ENCODE data around the gene TNS1. TPM values are rescaled to one million over a fixed set of nuclear protein-coding genes. Genes with fewer than 3 reads are reported as not detected.

TNS1 gene
- total and polyA plus RNA-seq, 10 of the 15 experiments (the other 5 are each of a cell fraction or from before 2014, with no cell fraction given), result 0.05 to 0.44 TPM; not detected in 8

GRCh38 chr2:217937446-217937845, 65.3 kb downstream of the TNS1 start:
- Histone ChIP-seq H3K4me1 (ENCODE audit: control insufficient read depth, insufficient read depth, low read length) (no peaks in the 10 kb centered on the region), H3K4me2 (ENCODE audit: control insufficient read depth, insufficient read depth) (no peak overlapping the region), H3K9ac (ENCODE audit: control insufficient read depth, insufficient read depth, low read length) (no peak overlapping the region), H3K36me3 (ENCODE audit: control insufficient read depth in 2 of 2, insufficient read depth in 2 of 2, low read length in 1 of 2) (no peaks in the 10 kb centered on the region), H4K20me1 (ENCODE audit: control insufficient read depth, insufficient read depth) (no peaks in the 10 kb centered on the region), H3K27me3 (replicated peaks in 1 of 2; ENCODE audit: control insufficient read depth in 2 of 2, insufficient read depth in 2 of 2, low read length in 1 of 2) (peaks cover 0 to 2% of the 10 kb centered on the region in 2 experiments; a peak in 1 of 4 replicates), H2AFZ (ENCODE audit: control insufficient read depth, low read depth, low read length) (no peak overlapping the region), H3K9me3 (replicated peaks; ENCODE audit: control insufficient read depth, insufficient read depth, low read length) (no peaks in the 10 kb centered on the region), H3K4me3 (no peak overlapping the region), H3K27ac (ENCODE audit: control insufficient read depth, insufficient read depth) (no peak overlapping the region), H3K79me2 (ENCODE audit: control insufficient read depth, insufficient read depth, low read length) (no peaks in the 10 kb centered on the region)
- ChIA-PET SMC1A (ENCODE audit: uncharacterized antibody, unreplicated experiment) (no interaction called here), RAD21 (ENCODE audit: unreplicated experiment) (no interaction called here), CTCF (no interaction called here), POLR2A (no interaction called here)
- ATAC-seq (no peak), FAIRE-seq (no peak), DNase-seq (ENCODE audit: low read depth, low spot score) (no peak)
- in situ Hi-C loops (cut with MboI), result no loop called here
- BruUV-seq (replicated peaks), result no TSS peak
- WGBS (ENCODE audit: insufficient coverage, insufficient replicate concordance, low lambda C conversion rate, missing lambda C conversion rate), result 11% methylated on average over 8 of the region's 8 CpGs
- intact Hi-C loops (cut with micrococcal nuclease; ENCODE audit: unreplicated experiment), result no loop called here
- TF ChIP-seq USF2 (IDR thresholded peaks at IDR 0.05; ENCODE audit: borderline replicate concordance, low read depth, low read length) (no peak), YY1 (IDR thresholded peaks at IDR 0.05; ENCODE audit: low read depth, low read length) (no peak), SMAD1 (IDR thresholded peaks at IDR 0.05; ENCODE audit: low read depth, partially characterized antibody) (no peak), FOS (IDR thresholded peaks at IDR 0.05; ENCODE audit: borderline replicate concordance, extremely low read depth, insufficient read length) (no peak), ZZZ3 (IDR thresholded peaks at IDR 0.05; ENCODE audit: control insufficient read depth, insufficient read length, low read depth) (no peak), SIX5 (IDR thresholded peaks at IDR 0.05; ENCODE audit: low read depth, low read length, severe bottlenecking) (no peak), RAD51 (IDR thresholded peaks at IDR 0.05) (no peak), CTCF (IDR thresholded peaks at IDR 0.05 in 2 of 3, conservative IDR thresholded peaks at IDR 0.05 in 1 of 3; ENCODE audit: control insufficient read depth in 2 of 3, extremely low read depth in 1 of 3, insufficient read depth in 1 of 3, low read depth in 3 of 3, low read length in 3 of 3) (no peak), EP300 (IDR thresholded peaks at IDR 0.05; ENCODE audit: borderline replicate concordance in 1 of 2, control insufficient read depth in 1 of 2, low read depth in 2 of 2, low read length in 2 of 2) (no peak), NBN (IDR thresholded peaks at IDR 0.05) (no peak), MYC (IDR thresholded peaks at IDR 0.05; ENCODE audit: insufficient read depth, insufficient read length, insufficient replicate concordance, low read length, severe bottlenecking) (no peak), CHD4 (IDR thresholded peaks at IDR 0.05) (no peak), SP1 (IDR thresholded peaks at IDR 0.05; ENCODE audit: low read depth, low read length) (no peak), NKRF (conservative IDR thresholded peaks at IDR 0.05) (no peak), ZNF687 (IDR thresholded peaks at IDR 0.05) (no peak), RCOR1 (conservative IDR thresholded peaks at IDR 0.05; ENCODE audit: low read depth, low read length) (no peak)
